K562 (cell line): Measurements from ENCODE around the gene CHST15. TPM values are rescaled to one million over a fixed set of nuclear protein-coding genes. Genes with fewer than 3 reads are reported as not detected.
"Not testable (repeated sequence)": the region's sequence is repeated elsewhere in the genome, so short reads cannot be mapped to it uniquely, and the experiment has no call there.

Experiments used
- ATAC-seq: fragments of 200-7000 bp; cut with Tn5 transposase; 3 replicates; pipeline ENCODE4 v1.9.1; 2020; ENCODE audit warnings: moderate library complexity
- BruUV-seq: library from RNA; stranded (reverse); fragments of 400-500 nt; replicated peaks from 2 replicates; lab custom pipeline; 2021; lab: Mats Ljungman, UMichigan
- CTCF ChIA-PET: fragments of 300-600 bp; formaldehyde crosslinking; extraction: SDS; loops from one replicate; lab custom pipeline; 2021; ENCODE audit warnings: low intra/inter-chr PET ratio; lab: Yijun Ruan, JAX
- POLR2A ChIA-PET: fragments of 300-600, 350-650 bp; sonication (Branson Sonifier 250); formaldehyde crosslinking; extraction: SDS; loops from one replicate; lab custom pipeline; 2021; ENCODE audit warnings: antibody characterized with exemption, inconsistent platforms; lab: Yijun Ruan, JAX
- DNase-seq, 4 experiments: peaks; one replicate each; pipeline versions ENCODE4 v3.0.0 to v3.0.0-alpha.2; 2011 to 2018; ENCODE audit warnings: low spot score in 3 of 4, mixed read lengths in 3 of 4; ENCODE audit errors: extremely low read depth in 1 of 4
- FAIRE-seq: peaks from 2 replicates; lab custom pipeline; 2011; peaks lifted over from hg19 to GRCh38; lab: Jason Lieb, UNC
- H2AFZ ChIP-seq: 2 replicates; pipeline ENCODE4 v1.6.0; 2011; ENCODE audit warnings: low read depth, low read length, control low read depth, inconsistent platforms
- H3K27ac ChIP-seq: fragments of 200-600 bp; 3 replicates; pipeline ENCODE4 v1.8.0; 2011; ENCODE audit warnings: low read depth, mild to moderate bottlenecking, control low read depth, inconsistent platforms, low read length, moderate library complexity, mixed read lengths; ENCODE audit errors: extremely low read depth
- H3K27me3 ChIP-seq, 2 experiments: fragments of 300-600 bp in 1 of 2; 2 replicates in 1 of 2; 3 replicates in 1 of 2; pipeline versions ENCODE4 v1.6.0 to v1.8.0; 2011; ENCODE audit warnings: inconsistent platforms in 2 of 2, low read length in 2 of 2, mild to moderate bottlenecking in 1 of 2, mixed read lengths in 1 of 2, moderate library complexity in 1 of 2; ENCODE audit not compliant: control insufficient read depth in 2 of 2, insufficient read depth in 2 of 2
- H3K36me3 ChIP-seq: fragments of 300-600 bp; 3 replicates; pipeline ENCODE4 v1.8.0; 2011; ENCODE audit warnings: mild to moderate bottlenecking, low read length, inconsistent platforms; ENCODE audit not compliant: control insufficient read depth, insufficient read depth
- H3K4me1 ChIP-seq, 2 experiments: fragments of 200-600 bp in 1 of 2; replicated peaks in 1 of 2; 2 replicates in 1 of 2; 3 replicates in 1 of 2; pipeline versions ENCODE4 v1.5.1 to v1.8.0; 2011; ENCODE audit warnings: inconsistent platforms in 2 of 2, low read length in 2 of 2, mild to moderate bottlenecking in 1 of 2, mixed read lengths in 1 of 2, moderate library complexity in 1 of 2; ENCODE audit not compliant: control insufficient read depth in 2 of 2, insufficient read depth in 2 of 2
- H3K4me2 ChIP-seq: 2 replicates; pipeline ENCODE4 v1.6.1; 2011; ENCODE audit warnings: low read length, control low read depth, inconsistent platforms, mixed read lengths; ENCODE audit not compliant: insufficient read depth
- H3K4me3 ChIP-seq: fragments of 200-600 bp; sonication (generic), shearing (Covaris generic); 2 replicates; pipeline ENCODE4 v1.5.1; 2016; ENCODE audit warnings: control low read depth, inconsistent platforms
- H3K79me2 ChIP-seq: fragments of 200-600 bp; 3 replicates; pipeline ENCODE4 v1.8.0; 2011; ENCODE audit warnings: low read length, inconsistent platforms; ENCODE audit not compliant: control insufficient read depth, insufficient read depth
- H3K9ac ChIP-seq, 2 experiments: 2 replicates each; pipeline versions ENCODE4 v1.6.0 to v1.6.1; 2011; ENCODE audit warnings: low read depth in 2 of 2, low read length in 2 of 2, control low read depth in 1 of 2, inconsistent platforms in 1 of 2, mild to moderate bottlenecking in 1 of 2, mixed read lengths in 1 of 2; ENCODE audit not compliant: insufficient read depth in 1 of 2
- H3K9me1 ChIP-seq: one replicate; pipeline ENCODE4 v1.6.0; 2011; ENCODE audit warnings: inconsistent platforms, mild to moderate bottlenecking, low read length, moderate library complexity; ENCODE audit not compliant: control insufficient read depth, insufficient read depth
- H3K9me3 ChIP-seq: replicated peaks from 2 replicates; pipeline ENCODE4 v1.5.1; 2011; ENCODE audit warnings: low read depth, low read length, inconsistent platforms; ENCODE audit not compliant: control insufficient read depth, insufficient read depth
- H4K20me1 ChIP-seq: replicated peaks from 2 replicates; pipeline ENCODE4 v1.6.1; 2011; ENCODE audit warnings: low read length, inconsistent platforms, mixed read lengths; ENCODE audit not compliant: control insufficient read depth, insufficient read depth
- WGBS: fragments of 100-300 bp; shearing (Covaris generic); methylation state at CpG from one replicate; pipeline ENCODE4 v1.1.6; 2016; ENCODE audit warnings: low coverage, mixed read lengths; ENCODE audit not compliant: insufficient coverage; ENCODE audit errors: missing lambda C conversion rate; 5-methylcytosine and 5-hydroxymethylcytosine counted together
- in situ Hi-C: fragments of 300-500 bp; cut with MboI; formaldehyde crosslinking; loops from 4 replicates; pipeline ENCODE4 v1.15.0; 2018; ENCODE audit warnings: inconsistent platforms, mixed read lengths
- intact Hi-C: fragments of 100-400 bp; cut with micrococcal nuclease; formaldehyde crosslinking; loops from 2 replicates; pipeline ENCODE4 v1.14.2; 2022
- polyA plus RNA-seq, 8 experiments: library from polyadenylated mRNA; depleted of rRNA in 4 of 8; stranded (reverse) in 5 of 8; unstranded in 3 of 8; fragments of >200 nt; fragmentation: Nextera tagmentation in 2 of 8; fragmentation: Illumina TruSeq in 1 of 8; extraction: Ambion mirVana in 2 of 8; extraction: Trizol in 1 of 8; gene quantifications; 2 replicates each; pipeline versions ENCODE4 v1.2.1 to v1.2.3, GENCODE V29; 2011 to 2014; ENCODE audit warnings: inconsistent platforms in 1 of 8, missing spikeins in 1 of 8
- total RNA-seq, 7 experiments: library from RNA; depleted of rRNA in 6 of 7; stranded (reverse); fragments of >200 nt in 6 of 7; fragmentation: Illumina TruSeq in 2 of 7; extraction: Trizol in 2 of 7; gene quantifications; 2 replicates each; pipeline versions ENCODE4 v1.2.1 to v1.2.3, GENCODE V29; 2011 to 2021; ENCODE audit warnings: low replicate concordance in 1 of 7
- TF ChIP-seq, protein P1 (sequence below): fragments of 450-650 bp; IDR thresholded peaks from 2 replicates; pipeline ENCODE4 v1.6.1; 2017; ENCODE audit warnings: antibody characterized with exemption
- TF ChIP-seq, protein P2 (sequence below): fragments of 450-650 bp; IDR thresholded peaks from 2 replicates; pipeline ENCODE4 v1.6.1; 2017; ENCODE audit warnings: antibody characterized with exemption, mild to moderate bottlenecking

Gene CHST15
- total and polyA plus RNA-seq, 9 of the 15 experiments (the other 6 are each of a cell fraction or from before 2014, with no cell fraction given): 0.04 to 0.16 (median 0.08) TPM

DNA sequence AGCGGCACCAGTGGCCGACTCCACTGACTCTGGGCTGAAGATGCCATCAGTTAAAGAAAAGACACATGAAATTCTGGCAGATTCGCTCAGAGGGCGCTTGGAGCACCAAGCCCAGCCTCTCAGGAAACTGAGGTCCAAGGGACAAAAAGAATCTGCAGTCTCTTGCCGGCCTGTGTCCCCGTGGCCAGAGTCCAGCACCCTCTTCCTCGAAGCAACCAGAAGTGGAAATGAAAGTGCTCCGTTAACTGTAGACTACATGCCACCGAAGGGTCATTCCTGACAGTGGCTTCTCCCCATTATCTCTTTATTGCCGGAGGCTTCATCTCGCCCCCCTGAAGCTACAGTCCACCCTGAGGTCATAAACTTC lies 1.0 kb upstream of the CHST15 start (continued):
- TF ChIP-seq, protein P1, sequence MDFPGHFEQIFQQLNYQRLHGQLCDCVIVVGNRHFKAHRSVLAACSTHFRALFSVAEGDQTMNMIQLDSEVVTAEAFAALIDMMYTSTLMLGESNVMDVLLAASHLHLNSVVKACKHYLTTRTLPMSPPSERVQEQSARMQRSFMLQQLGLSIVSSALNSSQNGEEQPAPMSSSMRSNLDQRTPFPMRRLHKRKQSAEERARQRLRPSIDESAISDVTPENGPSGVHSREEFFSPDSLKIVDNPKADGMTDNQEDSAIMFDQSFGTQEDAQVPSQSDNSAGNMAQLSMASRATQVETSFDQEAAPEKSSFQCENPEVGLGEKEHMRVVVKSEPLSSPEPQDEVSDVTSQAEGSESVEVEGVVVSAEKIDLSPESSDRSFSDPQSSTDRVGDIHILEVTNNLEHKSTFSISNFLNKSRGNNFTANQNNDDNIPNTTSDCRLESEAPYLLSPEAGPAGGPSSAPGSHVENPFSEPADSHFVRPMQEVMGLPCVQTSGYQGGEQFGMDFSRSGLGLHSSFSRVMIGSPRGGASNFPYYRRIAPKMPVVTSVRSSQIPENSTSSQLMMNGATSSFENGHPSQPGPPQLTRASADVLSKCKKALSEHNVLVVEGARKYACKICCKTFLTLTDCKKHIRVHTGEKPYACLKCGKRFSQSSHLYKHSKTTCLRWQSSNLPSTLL: no peak
- TF ChIP-seq, protein P2, sequence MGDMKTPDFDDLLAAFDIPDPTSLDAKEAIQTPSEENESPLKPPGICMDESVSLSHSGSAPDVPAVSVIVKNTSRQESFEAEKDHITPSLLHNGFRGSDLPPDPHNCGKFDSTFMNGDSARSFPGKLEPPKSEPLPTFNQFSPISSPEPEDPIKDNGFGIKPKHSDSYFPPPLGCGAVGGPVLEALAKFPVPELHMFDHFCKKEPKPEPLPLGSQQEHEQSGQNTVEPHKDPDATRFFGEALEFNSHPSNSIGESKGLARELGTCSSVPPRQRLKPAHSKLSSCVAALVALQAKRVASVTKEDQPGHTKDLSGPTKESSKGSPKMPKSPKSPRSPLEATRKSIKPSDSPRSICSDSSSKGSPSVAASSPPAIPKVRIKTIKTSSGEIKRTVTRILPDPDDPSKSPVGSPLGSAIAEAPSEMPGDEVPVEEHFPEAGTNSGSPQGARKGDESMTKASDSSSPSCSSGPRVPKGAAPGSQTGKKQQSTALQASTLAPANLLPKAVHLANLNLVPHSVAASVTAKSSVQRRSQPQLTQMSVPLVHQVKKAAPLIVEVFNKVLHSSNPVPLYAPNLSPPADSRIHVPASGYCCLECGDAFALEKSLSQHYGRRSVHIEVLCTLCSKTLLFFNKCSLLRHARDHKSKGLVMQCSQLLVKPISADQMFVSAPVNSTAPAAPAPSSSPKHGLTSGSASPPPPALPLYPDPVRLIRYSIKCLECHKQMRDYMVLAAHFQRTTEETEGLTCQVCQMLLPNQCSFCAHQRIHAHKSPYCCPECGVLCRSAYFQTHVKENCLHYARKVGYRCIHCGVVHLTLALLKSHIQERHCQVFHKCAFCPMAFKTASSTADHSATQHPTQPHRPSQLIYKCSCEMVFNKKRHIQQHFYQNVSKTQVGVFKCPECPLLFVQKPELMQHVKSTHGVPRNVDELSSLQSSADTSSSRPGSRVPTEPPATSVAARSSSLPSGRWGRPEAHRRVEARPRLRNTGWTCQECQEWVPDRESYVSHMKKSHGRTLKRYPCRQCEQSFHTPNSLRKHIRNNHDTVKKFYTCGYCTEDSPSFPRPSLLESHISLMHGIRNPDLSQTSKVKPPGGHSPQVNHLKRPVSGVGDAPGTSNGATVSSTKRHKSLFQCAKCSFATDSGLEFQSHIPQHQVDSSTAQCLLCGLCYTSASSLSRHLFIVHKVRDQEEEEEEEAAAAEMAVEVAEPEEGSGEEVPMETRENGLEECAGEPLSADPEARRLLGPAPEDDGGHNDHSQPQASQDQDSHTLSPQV: no peak

DNA sequence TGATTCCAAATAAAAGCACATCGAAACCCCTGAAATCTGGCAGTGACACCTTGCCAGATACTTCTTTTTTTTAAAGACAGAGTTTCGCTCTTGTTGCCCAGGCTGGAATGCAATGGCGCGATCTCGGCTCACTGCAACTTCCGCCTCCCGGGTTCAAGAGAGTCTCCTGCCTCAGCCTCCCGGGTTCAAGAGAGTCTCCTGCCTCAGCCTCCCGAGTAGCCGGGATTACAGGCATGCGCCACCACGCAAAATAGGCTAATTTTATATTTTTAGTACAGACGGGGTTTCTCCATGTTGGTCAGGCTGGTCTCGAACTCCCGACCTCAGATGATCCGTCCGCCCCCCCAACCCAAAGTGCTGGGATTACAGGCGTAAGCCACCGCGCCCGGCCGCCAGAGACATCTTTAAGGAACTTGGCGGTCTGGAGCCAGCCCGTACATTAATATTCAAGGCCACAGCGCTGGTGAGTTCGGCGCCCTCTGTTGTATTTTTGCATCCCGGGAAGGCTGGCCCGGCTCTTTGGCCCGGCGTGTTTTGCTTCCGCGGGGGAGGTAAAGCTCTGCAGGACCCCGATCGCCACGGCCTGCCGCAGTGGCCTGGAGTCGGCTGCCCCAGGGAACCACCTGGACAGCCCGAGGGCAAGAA lies 498 bp upstream of the CHST15 start:
- H3K27me3 ChIP-seq: peaks cover 5 to 57% of the 10 kb centered on the region in 2 experiments; a peak in 4 of 5 replicates
- H3K9me3 ChIP-seq, H3K9ac ChIP-seq, H3K36me3 ChIP-seq, BruUV-seq, H3K4me3 ChIP-seq, FAIRE-seq, H3K79me2 ChIP-seq, in situ Hi-C loops, H2AFZ ChIP-seq, H4K20me1 ChIP-seq, intact Hi-C loops, H3K4me2 ChIP-seq, DNase-seq, H3K4me1 ChIP-seq, ATAC-seq, POLR2A ChIA-PET, CTCF ChIA-PET, H3K9me1 ChIP-seq, H3K27ac ChIP-seq: not testable (repeated sequence)
- 2% methylated on average over 28 of the region's 39 CpGs for WGBS
